Measurements from ENCODE around the gene MOB2. TPM values are rescaled to one million over a fixed set of nuclear protein-coding genes. Genes with fewer than 3 reads are reported as not detected.

Gene MOB2
- total RNA-seq, 2 experiments from 2014 or later, result 22.4 to 27.5 TPM

GRCh38 chr11:1458340-1459218 lies 28.0 kb downstream of the MOB2 start:
- H3K27ac ChIP-seq (ENCODE audit: low read depth, low read length, poor library complexity, severe bottlenecking), result no peak overlapping the region
- H3K4me3 ChIP-seq (ENCODE audit: low read depth, low read length, poor library complexity, severe bottlenecking), result no peak overlapping the region
- intact Hi-C loops (cut with micrococcal nuclease; ENCODE audit: unreplicated experiment), result no loop called here
- no peaks in the 10 kb centered on the region for H3K9me3 ChIP-seq (ENCODE audit: low read length)
- DNase-seq (ENCODE audit: low spot score), result peak; percentile 3
- ChIA-PET POLR2A (no interaction called here), CTCF (ENCODE audit: unreplicated experiment) (interaction anchor here (0.6 kb wide), 1 partner anchor 219 kb away, joined by 3 read pairs; no protein-coding TSS in a partner anchor)
- no peaks in the 10 kb centered on the region for H3K36me3 ChIP-seq (ENCODE audit: insufficient read depth, low read length)
- TF ChIP-seq EZH2phosphoT487 (IDR thresholded peaks at IDR 0.05; ENCODE audit: borderline replicate concordance, low read depth, low read length), result no peak
- peak; percentile 53 for TF ChIP-seq CTCF (conservative IDR thresholded peaks at IDR 0.05; ENCODE audit: low read length)
- H3K4me2 ChIP-seq (ENCODE audit: low read length), result no peak overlapping the region
- H3K4me1 ChIP-seq (ENCODE audit: insufficient read depth, low read length, poor library complexity, severe bottlenecking), result no peaks in the 10 kb centered on the region
- no peak overlapping the region for H2AFZ ChIP-seq (ENCODE audit: low read length)
- no peaks in the 10 kb centered on the region for H4K20me1 ChIP-seq (ENCODE audit: insufficient read depth, low read length)
- H3K79me2 ChIP-seq (ENCODE audit: insufficient read depth, low read depth, low read length), result no peaks in the 10 kb centered on the region
- no TSS peak for BruUV-seq (replicated peaks)
- no peaks in the 10 kb centered on the region for H3K9me2 ChIP-seq (ENCODE audit: insufficient read depth, low read length)

GRCh38 chr11:1457856-1458255 lies 28.7 kb downstream of the MOB2 start:
- no peaks in the 10 kb centered on the region for H4K20me1 ChIP-seq (ENCODE audit: insufficient read depth, low read length)
- CTCF ChIA-PET (ENCODE audit: unreplicated experiment), result interaction anchor here (0.6 kb wide), 1 partner anchor 218 kb away, joined by 3 read pairs; no protein-coding TSS in a partner anchor
- H3K79me2 ChIP-seq (ENCODE audit: insufficient read depth, low read depth, low read length), result no peaks in the 10 kb centered on the region

More at GRCh38 chr11:1457856-1458255, 28.7 kb downstream of the MOB2 start:
- no peaks in the 10 kb centered on the region for H3K36me3 ChIP-seq (ENCODE audit: insufficient read depth, low read length)
- no peaks in the 10 kb centered on the region for H3K4me1 ChIP-seq (ENCODE audit: insufficient read depth, low read length, poor library complexity, severe bottlenecking)
- H2AFZ ChIP-seq (ENCODE audit: low read length), result no peak overlapping the region
- no peak overlapping the region for H3K4me3 ChIP-seq (ENCODE audit: low read depth, low read length, poor library complexity, severe bottlenecking)
- intact Hi-C loops (cut with micrococcal nuclease; ENCODE audit: unreplicated experiment), result no loop called here
- no peak for TF ChIP-seq EZH2phosphoT487 (IDR thresholded peaks at IDR 0.05; ENCODE audit: borderline replicate concordance, low read depth, low read length)
- no peak for TF ChIP-seq CTCF (conservative IDR thresholded peaks at IDR 0.05; ENCODE audit: low read length)
- H3K27ac ChIP-seq (ENCODE audit: low read depth, low read length, poor library complexity, severe bottlenecking), result no peak overlapping the region
- H3K4me2 ChIP-seq (ENCODE audit: low read length), result no peak overlapping the region
- no peaks in the 10 kb centered on the region for H3K9me3 ChIP-seq (ENCODE audit: low read length)
- no TSS peak for BruUV-seq (replicated peaks)
- POLR2A ChIA-PET, result no interaction called here
- H3K9me2 ChIP-seq (ENCODE audit: insufficient read depth, low read length), result no peaks in the 10 kb centered on the region
- no peak for DNase-seq (ENCODE audit: low spot score)
